ENCODE data around the gene TMED3.

TMED3 gene

GRCh38 chr15:79310985-79311900 lies at the start of gene TMED3:
TMED3 (plus strand) TSS chr15:79311112; CDS start chr15:79311250, 138 bp downstream.
- TF ChIP-seq, protein P1, sequence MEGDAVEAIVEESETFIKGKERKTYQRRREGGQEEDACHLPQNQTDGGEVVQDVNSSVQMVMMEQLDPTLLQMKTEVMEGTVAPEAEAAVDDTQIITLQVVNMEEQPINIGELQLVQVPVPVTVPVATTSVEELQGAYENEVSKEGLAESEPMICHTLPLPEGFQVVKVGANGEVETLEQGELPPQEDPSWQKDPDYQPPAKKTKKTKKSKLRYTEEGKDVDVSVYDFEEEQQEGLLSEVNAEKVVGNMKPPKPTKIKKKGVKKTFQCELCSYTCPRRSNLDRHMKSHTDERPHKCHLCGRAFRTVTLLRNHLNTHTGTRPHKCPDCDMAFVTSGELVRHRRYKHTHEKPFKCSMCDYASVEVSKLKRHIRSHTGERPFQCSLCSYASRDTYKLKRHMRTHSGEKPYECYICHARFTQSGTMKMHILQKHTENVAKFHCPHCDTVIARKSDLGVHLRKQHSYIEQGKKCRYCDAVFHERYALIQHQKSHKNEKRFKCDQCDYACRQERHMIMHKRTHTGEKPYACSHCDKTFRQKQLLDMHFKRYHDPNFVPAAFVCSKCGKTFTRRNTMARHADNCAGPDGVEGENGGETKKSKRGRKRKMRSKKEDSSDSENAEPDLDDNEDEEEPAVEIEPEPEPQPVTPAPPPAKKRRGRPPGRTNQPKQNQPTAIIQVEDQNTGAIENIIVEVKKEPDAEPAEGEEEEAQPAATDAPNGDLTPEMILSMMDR (IDR thresholded peaks at IDR 0.05; ENCODE audit: insufficient read depth, low read length, missing control alignments): peak; percentile 61
- ChIA-PET POLR2A (interaction anchor here (0.6 kb wide), 1 partner anchor 635 kb away, joined by 3 read pairs; no protein-coding TSS in a partner anchor), CTCF (interaction anchor here (0.7 to 1.7 kb wide), 7 partner anchors 9 to 538 kb away, joined by 3 to 9 read pairs (median 4); no protein-coding TSS in a partner anchor)
- peak within 1 kb of the TSS; percentile 98 for H3K4me3 ChIP-seq (ENCODE audit: low read depth, low read length)
- DNase-seq (ENCODE audit: low read depth, low spot score): no peak

GRCh38 chr15:79261836-79262235 lies 49.1 kb upstream of the TMED3 start:
- TF ChIP-seq, protein P1 (IDR thresholded peaks at IDR 0.05; ENCODE audit: insufficient read depth, low read length, missing control alignments): no peak
- H3K4me3 ChIP-seq (ENCODE audit: low read depth, low read length): no peak overlapping the region
- no peak for DNase-seq (ENCODE audit: low read depth, low spot score)
- CTCF ChIA-PET: no interaction called here
- POLR2A ChIA-PET: no interaction called here

DNA sequence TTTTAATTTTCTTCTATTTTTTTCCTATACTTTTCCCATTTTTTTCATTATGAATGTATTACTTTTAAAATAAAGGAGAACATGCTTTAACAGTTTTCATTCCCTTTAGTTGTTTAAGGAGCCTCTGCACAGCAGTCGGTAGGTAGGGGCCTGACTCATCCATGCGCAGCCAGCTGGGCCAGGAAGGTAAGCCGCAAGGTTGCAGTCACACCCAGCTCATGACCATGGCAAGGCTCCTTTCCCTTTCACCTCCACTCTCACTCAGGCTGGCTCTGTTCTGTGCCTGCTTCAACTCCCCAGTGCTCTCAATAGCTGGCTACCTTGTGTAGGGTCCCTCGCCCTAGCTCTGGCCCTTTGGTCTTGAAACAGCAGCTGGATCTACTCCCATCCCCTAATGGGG lies 45.7 kb upstream of the TMED3 start:
- TF ChIP-seq, protein P1 (IDR thresholded peaks at IDR 0.05; ENCODE audit: insufficient read depth, low read length, missing control alignments): no peak
- POLR2A ChIA-PET: no interaction called here
- DNase-seq (ENCODE audit: low read depth, low spot score): no peak
- CTCF ChIA-PET: interaction anchor here (1.1 kb wide), 1 partner anchor 30 kb away, joined by 3 read pairs; no protein-coding TSS in a partner anchor
- H3K4me3 ChIP-seq (ENCODE audit: low read depth, low read length): no peak overlapping the region

GRCh38 chr15:79265987-79266579 lies 44.8 kb upstream of the TMED3 start:
- ChIA-PET POLR2A (no interaction called here), CTCF (no interaction called here)
- no peak for DNase-seq (ENCODE audit: low read depth, low spot score)
- TF ChIP-seq, protein P1 (IDR thresholded peaks at IDR 0.05; ENCODE audit: insufficient read depth, low read length, missing control alignments): no peak
- H3K4me3 ChIP-seq (ENCODE audit: low read depth, low read length): no peak overlapping the region

- TF ChIP-seq, protein P1 (IDR thresholded peaks at IDR 0.05; ENCODE audit: insufficient read depth, low read length, missing control alignments): no peak
- DNase-seq (ENCODE audit: low read depth, low spot score): no peak
- POLR2A ChIA-PET: no interaction called here
- no peak within 1 kb of the TSS for H3K4me3 ChIP-seq (ENCODE audit: low read depth, low read length)
- CTCF ChIA-PET: no interaction called here
Measured at GRCh38 chr15:79282371-79283251, 28.3 kb upstream of the TMED3 start, which contains the start of gene ANKRD34C. ANKRD34C (plus strand) TSS chr15:79282722; CDS start chr15:79293285, 10,563 bp downstream.

Measured in AG04449 (cell line).